ENCODE data around the gene CACNA1I. TPM values are rescaled to one million over a fixed set of nuclear protein-coding genes. Genes with fewer than 3 reads are reported as not detected.

Gene CACNA1I
- total RNA-seq, 1 donor from 2014 or later, result not detected

GRCh38 chr22:39547587-39547947 is 23.0 kb upstream of the CACNA1I start:
- Histone ChIP-seq H3K36me3 (no peaks in the 10 kb centered on the region), H3K9me3 (no peaks in the 10 kb centered on the region), H3K27ac (no peak overlapping the region), H3K4me1 (no peaks in the 10 kb centered on the region), H3K4me3 (no peak overlapping the region), H3K27me3 (peaks cover 4% of the 10 kb centered on the region)
- no peak for DNase-seq (ENCODE audit: low spot score in 2 of 2)
- no peak for TF ChIP-seq CTCF (IDR thresholded peaks at IDR 0.05)
- intact Hi-C loops (cut with DNase I), result no loop called here

- no peak for TF ChIP-seq CTCF (IDR thresholded peaks at IDR 0.05)
- no peak for DNase-seq (ENCODE audit: low spot score in 2 of 2)
- intact Hi-C loops (cut with DNase I), result no loop called here
- Histone ChIP-seq H3K4me1 (peaks cover 0 to 6% of the 10 kb centered on the region in 2 donors), H3K9me3 (no peaks in the 10 kb centered on the region), H3K27me3 (peaks cover 13% of the 10 kb centered on the region), H3K36me3 (no peaks in the 10 kb centered on the region), H3K27ac (no peak overlapping the region), H3K4me3 (no peak overlapping the region)
These were observed 17.1 kb upstream of the CACNA1I start for GRCh38 chr22:39553429-39553828.

GRCh38 chr22:39554151-39554550 is 16.4 kb upstream of the CACNA1I start:
- H3K27me3 ChIP-seq, result peaks cover 13% of the 10 kb centered on the region
- intact Hi-C loops (cut with DNase I), result no loop called here

GRCh38 chr22:39556970-39557841 is 13.3 kb upstream of the CACNA1I start:
- Histone ChIP-seq H3K4me3 (peak overlapping the region; percentile 42 to 55), H3K9me3 (no peaks in the 10 kb centered on the region), H3K4me1 (peaks cover 0 to 6% of the 10 kb centered on the region in 2 donors), H3K27me3 (peaks cover 13% of the 10 kb centered on the region), H3K36me3 (no peaks in the 10 kb centered on the region), H3K27ac (no peak overlapping the region)
- DNase-seq (ENCODE audit: low spot score in 2 of 2), result no peak
- TF ChIP-seq CTCF (IDR thresholded peaks at IDR 0.05), result no peak
- intact Hi-C loops (cut with DNase I), result no loop called here

More at GRCh38 chr22:39554151-39554550, 16.4 kb upstream of the CACNA1I start:
- no peak overlapping the region for H3K27ac ChIP-seq
- DNase-seq (ENCODE audit: low spot score in 2 of 2), result no peak
- no peak for TF ChIP-seq CTCF (IDR thresholded peaks at IDR 0.05)
- peaks cover 0 to 6% of the 10 kb centered on the region in 2 donors for H3K4me1 ChIP-seq
- H3K9me3 ChIP-seq, result no peaks in the 10 kb centered on the region
- no peaks in the 10 kb centered on the region for H3K36me3 ChIP-seq
- no peak overlapping the region for H3K4me3 ChIP-seq

GRCh38 chr22:39558254-39558727 is 12.3 kb upstream of the CACNA1I start:
- no peak overlapping the region for H3K27ac ChIP-seq
- no peak for TF ChIP-seq CTCF (IDR thresholded peaks at IDR 0.05)
- intact Hi-C loops (cut with DNase I), result no loop called here
- H3K27me3 ChIP-seq, result peaks cover 13% of the 10 kb centered on the region
- no peaks in the 10 kb centered on the region for H3K9me3 ChIP-seq
- no peaks in the 10 kb centered on the region for H3K36me3 ChIP-seq
- DNase-seq (ENCODE audit: low spot score in 2 of 2), result no peak
- peaks cover 0 to 6% of the 10 kb centered on the region in 2 donors for H3K4me1 ChIP-seq
- peak overlapping the region; percentile 11 to 55 for H3K4me3 ChIP-seq

Data from ascending aorta (tissue), 2 donors.